Measurements from ENCODE around the gene DNAH7. TPM values are rescaled to one million over a fixed set of nuclear protein-coding genes. Genes with fewer than 3 reads are reported as not detected.

Gene DNAH7
- total and polyA plus RNA-seq, 9 of the 15 experiments (the other 6 are each of a cell fraction or from before 2014, with no cell fraction given): 0.03 to 0.42 (median 0.18) TPM

- TF ChIP-seq ELK3 (CRISPR knock-in tag; IDR thresholded peaks at IDR 0.05): no peak
Observed at GRCh38 chr2:196054631-196055030, 14.0 kb downstream of the DNAH7 start (continued).

GRCh38 chr2:196046123-196046917 is 22.3 kb downstream of the DNAH7 start:
- no peaks in the 10 kb centered on the region for H3K9me1 ChIP-seq (ENCODE audit: control insufficient read depth, insufficient read depth, low read length)
- H3K27ac ChIP-seq (ENCODE audit: extremely low read depth, low read depth, low read length): no peak overlapping the region; the same call in 2 of the 3 replicates
- TF ChIP-seq RBM25 (IDR thresholded peaks at IDR 0.05; ENCODE audit: low read depth, low read length, severe bottlenecking) (no peak), SRSF9 (IDR thresholded peaks at IDR 0.05; ENCODE audit: borderline replicate concordance, low read depth, low read length) (no peak), NBN (IDR thresholded peaks at IDR 0.05; ENCODE audit: low read depth) (no peak), SRF (CRISPR knock-in tag; IDR thresholded peaks at IDR 0.05) (0 out of 4 replicates have a peak, but pooled peaks of 1 of the 2 experiments have one; percentile 23), MEF2A (IDR thresholded peaks at IDR 0.05; ENCODE audit: control insufficient read depth, low read depth, low read length) (peak; percentile 15; the same call in 1 of the 2 replicates), MLX (CRISPR knock-in tag; conservative IDR thresholded peaks at IDR 0.05) (no peak), FOXK1 (CRISPR knock-in tag; IDR thresholded peaks at IDR 0.05; ENCODE audit: borderline replicate concordance) (no peak)
- no peaks in the 10 kb centered on the region for H3K9me3 ChIP-seq (replicated peaks; ENCODE audit: control insufficient read depth, insufficient read depth, low read depth, low read length)
- CTCF ChIA-PET (ENCODE audit: low intra/inter-chr PET ratio): no interaction called here
- no peaks in the 10 kb centered on the region for H4K20me1 ChIP-seq (replicated peaks; ENCODE audit: control insufficient read depth, insufficient read depth, low read length)
- intact Hi-C loops (cut with micrococcal nuclease) (no loop called here), in situ Hi-C loops (cut with MboI) (no loop called here)
- no peak overlapping the region for H3K9ac ChIP-seq (ENCODE audit: insufficient read depth in 1 of 2, low read depth in 2 of 2, low read length in 2 of 2)
- H3K79me2 ChIP-seq (ENCODE audit: control insufficient read depth, insufficient read depth, low read length): no peaks in the 10 kb centered on the region
- POLR2A ChIA-PET: interaction anchor here (0.6 to 1.1 kb wide), 3 partner anchors 8 to 390 kb away, joined by 3 to 4 read pairs (median 3); partner anchors contain the start of gene DNAH7
- ATAC-seq: peak; percentile 57
- no peaks in the 10 kb centered on the region; a peak in 1 of 5 replicates for H3K4me1 ChIP-seq (replicated peaks in 1 of 2; ENCODE audit: control insufficient read depth in 2 of 2, insufficient read depth in 2 of 2, low read length in 2 of 2)
- no peak for DNase-seq (ENCODE audit: extremely low read depth in 1 of 4, low spot score in 3 of 4)
- BruUV-seq (replicated peaks): no TSS peak
- peak overlapping the region; percentile 87 for H2AFZ ChIP-seq (ENCODE audit: low read depth, low read length)
- WGBS (ENCODE audit: insufficient coverage, low coverage, missing lambda C conversion rate): 43% methylated on average over 7 of the region's 7 CpGs
- H3K4me3 ChIP-seq: no peak overlapping the region
- no peaks in the 10 kb centered on the region for H3K36me3 ChIP-seq (ENCODE audit: control insufficient read depth, insufficient read depth, low read length)
- peak overlapping the region; percentile 65 for H3K4me2 ChIP-seq (ENCODE audit: insufficient read depth, low read length)
- H3K27me3 ChIP-seq (ENCODE audit: control insufficient read depth in 2 of 2, insufficient read depth in 2 of 2, low read length in 2 of 2): no peaks in the 10 kb centered on the region
- FAIRE-seq: no peak

All from K562 (cell line).